GM19193 (cell line): Measurements from ENCODE around the gene CDH18.

Experiments
- POLR2A ChIP-seq: IDR thresholded peaks from 4 replicates; pipeline ENCODE4 v1.6.1; 2011; ENCODE audit not compliant: insufficient read depth, insufficient read length; ENCODE audit errors: extremely low read depth

CDH18 gene

DNA sequence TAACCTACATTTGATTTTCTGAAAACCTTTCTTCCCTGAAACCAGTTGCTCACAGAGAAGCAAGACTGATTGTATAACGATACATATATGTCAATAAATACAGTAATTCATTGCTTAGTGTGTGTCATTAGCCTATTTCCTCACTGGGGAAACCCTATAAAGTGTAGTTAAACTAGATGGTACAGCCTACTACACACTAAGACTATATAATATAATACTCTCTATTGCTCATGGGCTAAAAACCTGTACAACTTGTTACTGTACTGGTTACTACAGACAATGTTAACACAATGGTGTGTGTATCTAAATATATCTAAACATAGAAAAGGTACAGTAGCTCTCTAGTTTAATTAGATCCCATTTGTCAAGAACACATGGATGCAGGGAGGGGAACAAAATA is 181.2 kb downstream of the CDH18 start:
- TF ChIP-seq POLR2A = no peak

- no peak for TF ChIP-seq POLR2A
These were observed 185.3 kb downstream of the CDH18 start for GRCh38 chr5:19802686-19803085.

DNA sequence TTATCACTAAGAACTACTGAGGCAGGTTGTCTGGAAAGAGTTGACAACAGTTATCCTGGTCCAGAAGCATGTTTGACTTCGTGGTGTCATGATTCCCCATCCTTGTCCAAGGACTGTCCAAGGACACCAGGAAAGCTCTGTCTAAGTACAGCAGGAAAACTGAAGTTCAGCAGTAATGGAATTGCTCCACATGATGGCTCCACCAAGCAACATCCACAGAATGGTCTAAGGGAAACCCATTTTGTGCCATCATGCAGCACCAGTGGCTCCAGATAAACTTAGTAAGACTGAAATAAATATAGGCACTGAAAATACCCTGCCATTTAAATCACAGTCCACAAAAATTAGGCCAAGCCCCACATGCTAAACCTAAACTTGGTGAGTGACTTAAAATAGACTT is 192.8 kb downstream of the CDH18 start:
- TF ChIP-seq POLR2A = no peak

GRCh38 chr5:19790829-19791466 is 197.1 kb downstream of the CDH18 start:
- no peak for TF ChIP-seq POLR2A

- no peak for TF ChIP-seq POLR2A
These were observed 205.4 kb downstream of the CDH18 start for GRCh38 chr5:19782566-19782965.

DNA sequence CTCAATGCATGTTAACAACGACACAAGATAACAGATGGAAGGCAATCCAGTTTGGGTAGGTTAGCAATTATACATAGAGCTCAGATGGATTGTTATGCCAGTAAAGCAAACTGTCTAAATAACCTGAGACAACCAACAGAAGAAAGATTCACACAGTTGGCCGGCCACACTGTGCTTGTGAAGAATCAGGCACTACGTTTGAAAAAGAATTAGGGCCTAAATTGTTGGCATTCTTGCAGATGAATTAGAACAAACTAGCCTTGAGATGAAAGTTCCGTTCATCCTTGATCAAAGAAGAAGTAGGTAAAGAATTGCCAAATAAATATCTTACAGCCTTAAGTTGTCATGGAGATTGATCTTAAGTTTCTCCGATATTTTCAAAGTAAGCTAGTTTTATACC is 210.6 kb downstream of the CDH18 start:
- no peak for TF ChIP-seq POLR2A

GRCh38 chr5:19771174-19771835 is 216.7 kb downstream of the CDH18 start:
- TF ChIP-seq POLR2A = no peak

GRCh38 chr5:19770396-19770795 is 217.6 kb downstream of the CDH18 start:
- TF ChIP-seq POLR2A = no peak

- no peak for TF ChIP-seq POLR2A
These were observed 220.0 kb downstream of the CDH18 start for GRCh38 chr5:19767987-19768386.

DNA sequence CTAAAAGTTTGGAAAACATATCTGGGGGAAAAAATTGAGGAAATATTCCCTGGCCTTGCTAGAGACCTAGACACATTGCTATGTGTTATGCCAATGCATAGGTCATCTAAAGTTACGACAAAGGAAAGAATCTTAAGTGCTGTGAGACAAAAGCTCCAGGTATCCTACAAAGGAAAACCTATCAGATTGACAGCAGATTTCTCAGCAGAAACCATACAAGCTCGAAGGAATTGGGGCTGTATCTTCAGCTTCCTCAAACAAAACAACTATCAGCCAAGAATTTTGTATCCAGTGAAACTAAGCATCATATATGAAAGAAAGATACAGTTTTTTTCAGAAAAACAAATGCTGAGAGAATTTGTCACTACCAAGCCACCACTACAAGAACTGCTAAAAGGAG is 234.4 kb downstream of the CDH18 start:
- TF ChIP-seq POLR2A = no peak

DNA sequence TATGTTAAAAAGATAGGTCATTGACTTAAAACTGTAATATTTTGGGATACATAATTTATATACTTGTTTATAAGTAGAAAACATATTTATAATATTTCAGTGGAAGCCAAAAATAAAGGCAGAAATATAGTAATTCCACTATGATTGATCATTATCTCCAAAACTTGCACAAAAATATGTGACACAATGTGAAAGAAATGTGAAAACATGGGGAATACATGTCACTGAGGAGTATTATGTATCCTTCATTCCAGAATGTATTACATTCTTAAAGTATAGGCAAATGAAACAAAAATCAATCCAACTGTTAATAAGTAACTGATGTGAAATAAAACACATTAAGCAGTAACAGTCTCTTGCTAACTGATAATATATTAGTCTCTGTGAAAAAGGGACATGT is 236.7 kb downstream of the CDH18 start:
- no peak for TF ChIP-seq POLR2A

GRCh38 chr5:19745247-19745646 is 242.8 kb downstream of the CDH18 start:
- no peak for TF ChIP-seq POLR2A

DNA sequence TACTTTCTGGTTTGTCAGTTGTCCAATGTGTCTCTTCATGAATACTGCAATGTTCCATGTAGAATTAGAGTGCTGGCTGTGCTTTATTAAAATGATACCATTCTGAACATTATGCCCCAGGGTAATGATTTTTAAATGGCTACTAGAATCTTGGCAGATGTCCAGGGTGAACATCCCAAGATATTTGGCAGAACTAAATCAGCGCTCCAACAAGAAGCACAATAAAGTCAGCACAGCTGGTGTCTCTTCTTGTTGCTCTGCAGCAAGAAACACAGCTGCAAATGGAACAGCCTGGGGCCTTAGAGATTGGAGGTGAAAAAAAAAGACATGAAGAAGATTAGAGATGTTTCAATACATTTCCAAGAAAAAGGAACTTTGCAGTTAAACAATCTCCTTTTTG is 248.3 kb downstream of the CDH18 start:
- TF ChIP-seq POLR2A = no peak

GRCh38 chr5:19734776-19735175 is 253.2 kb downstream of the CDH18 start:
- TF ChIP-seq POLR2A = no peak

- no peak for TF ChIP-seq POLR2A
These were observed 254.1 kb downstream of the CDH18 start for GRCh38 chr5:19733612-19734495.

DNA sequence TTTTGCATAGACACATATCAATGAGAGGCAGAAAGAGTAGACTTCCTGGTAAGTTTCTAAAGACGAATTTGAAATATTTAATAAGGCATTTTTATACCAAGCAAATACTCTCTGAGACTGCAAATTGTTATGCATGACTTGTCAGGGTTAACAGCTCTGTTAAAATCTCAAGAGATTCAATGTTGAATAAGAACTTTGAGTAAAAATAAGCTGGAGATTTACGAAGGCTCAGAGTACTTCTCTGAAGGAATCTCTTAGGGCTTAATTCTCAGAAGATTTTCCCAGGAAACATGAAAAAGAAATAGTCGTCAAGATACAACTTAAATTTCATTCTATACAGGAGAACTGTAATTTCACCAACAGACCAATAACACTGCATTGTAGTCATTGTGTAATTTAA is 259.4 kb downstream of the CDH18 start:
- no peak for TF ChIP-seq POLR2A
